ENCODE results near the gene CCL26. TPM values are rescaled to one million over a fixed set of nuclear protein-coding genes. Genes with fewer than 3 reads are reported as not detected.

CCL26 gene
- total RNA-seq, 4 donors from 2014 or later, result not detected

GRCh38 chr7:75757860-75758259 lies 14.2 kb downstream of the CCL26 start:
- Histone ChIP-seq H3K4me1 (no peaks in the 10 kb centered on the region), H3K9me3 (no peaks in the 10 kb centered on the region), H3K27ac (no peak overlapping the region), H3K27me3 (no peaks in the 10 kb centered on the region), H3K4me3 (replicated peaks in 1 of 3) (no peak overlapping the region), H3K36me3 (no peaks in the 10 kb centered on the region)
- 89 to 92% methylated on average over 7 of the region's 7 CpGs for WGBS, 2 donors
- intact Hi-C loops (cut with DNase I), result no loop called here
- DNase-seq, result no peak
- TF ChIP-seq POLR2A (IDR thresholded peaks at IDR 0.05), result no peak
- TF ChIP-seq CTCF (IDR thresholded peaks at IDR 0.05), result no peak

- DNase-seq, result no peak
- Histone ChIP-seq H3K9me3 (no peaks in the 10 kb centered on the region), H3K36me3 (no peaks in the 10 kb centered on the region), H3K27ac (no peak overlapping the region), H3K4me3 (replicated peaks in 1 of 3) (no peak overlapping the region), H3K27me3 (no peaks in the 10 kb centered on the region), H3K4me1 (no peaks in the 10 kb centered on the region)
- WGBS, 2 donors, result 82% methylated on average over 6 of the region's 6 CpGs
- intact Hi-C loops (cut with DNase I), result no loop called here
- TF ChIP-seq CTCF (IDR thresholded peaks at IDR 0.05), result peak in 1 of 6 experiments; percentile 7
- no peak for TF ChIP-seq POLR2A (IDR thresholded peaks at IDR 0.05)
These were observed 14.9 kb downstream of the CCL26 start for GRCh38 chr7:75756991-75757676.

GRCh38 chr7:75756206-75756990 lies 15.6 kb downstream of the CCL26 start:
- Histone ChIP-seq H3K4me1 (no peaks in the 10 kb centered on the region), H3K4me3 (replicated peaks in 1 of 3) (no peak overlapping the region), H3K27me3 (no peaks in the 10 kb centered on the region), H3K36me3 (no peaks in the 10 kb centered on the region), H3K27ac (no peak overlapping the region), H3K9me3 (no peaks in the 10 kb centered on the region)
- DNase-seq, result no peak
- 59 to 62% methylated on average over 10 of the region's 10 CpGs for WGBS, 2 donors
- TF ChIP-seq POLR2A (IDR thresholded peaks at IDR 0.05), result no peak
- TF ChIP-seq CTCF (IDR thresholded peaks at IDR 0.05), result no peak
- intact Hi-C loops (cut with DNase I), result no loop called here

- WGBS, 2 donors, result 58 to 67% methylated on average over 4 of the region's 4 CpGs
- no peaks in the 10 kb centered on the region for H3K4me1 ChIP-seq
- H3K9me3 ChIP-seq, result no peaks in the 10 kb centered on the region
- no peak for DNase-seq
- TF ChIP-seq POLR2A (IDR thresholded peaks at IDR 0.05) (no peak), CTCF (IDR thresholded peaks at IDR 0.05) (no peak)
- intact Hi-C loops (cut with DNase I), result no loop called here
- H3K27ac ChIP-seq, result no peak overlapping the region
- no peaks in the 10 kb centered on the region for H3K36me3 ChIP-seq
- H3K4me3 ChIP-seq (replicated peaks in 1 of 3), result no peak overlapping the region
- H3K27me3 ChIP-seq, result no peaks in the 10 kb centered on the region
These were observed 28.6 kb downstream of the CCL26 start for GRCh38 chr7:75743455-75743859.
